AG08396 (cell line): ENCODE results near the gene ZNF804B.

Experiments
- DNase-seq: peaks from one replicate; pipeline ENCODE4 v3.0.0; 2012; ENCODE audit warnings: low spot score, mixed read lengths

ZNF804B gene

DNA sequence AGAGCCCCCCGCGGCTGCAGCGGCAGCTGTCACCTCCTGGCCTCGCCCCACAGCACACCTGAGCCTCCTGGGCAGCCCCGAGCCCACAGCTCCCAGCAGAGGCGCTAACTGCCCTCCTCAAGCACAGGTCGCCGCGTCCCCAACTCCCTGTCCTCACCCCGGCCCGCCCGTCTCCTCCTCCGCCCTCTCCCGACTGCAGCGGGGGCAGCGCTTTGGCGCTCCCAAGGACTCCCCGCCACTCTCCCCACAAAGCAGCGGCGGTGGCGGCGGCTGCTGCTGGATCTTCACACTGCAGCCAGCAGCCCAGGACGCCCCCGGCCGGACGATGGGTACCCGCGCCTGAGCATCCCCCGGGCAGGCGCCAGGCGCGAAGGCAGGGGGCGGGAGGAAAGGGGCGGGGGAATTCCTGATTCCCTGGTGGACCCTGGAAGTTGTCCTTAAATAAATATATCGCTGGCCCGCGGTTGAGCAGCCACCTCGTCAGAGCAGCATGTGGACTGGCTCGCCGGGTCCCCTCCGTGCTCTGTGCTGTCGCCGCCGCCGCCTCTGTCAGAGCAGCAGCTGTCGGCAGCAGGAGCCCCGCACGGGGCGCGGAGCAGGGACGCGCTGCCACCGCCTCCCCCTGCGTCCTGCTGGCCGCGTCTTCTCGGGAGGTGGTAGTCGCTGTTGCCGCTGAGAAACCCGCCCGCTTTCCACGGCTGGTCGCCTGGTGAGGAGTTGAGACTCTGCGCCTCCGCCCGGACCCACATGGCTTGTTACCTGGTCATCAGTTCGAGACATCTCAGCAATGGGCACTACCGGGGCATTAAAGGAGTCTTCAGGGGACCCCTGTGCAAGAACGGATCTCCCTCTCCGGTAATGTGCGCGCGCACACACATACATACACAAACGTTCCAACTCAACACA, at the start of gene ZNF804B:
ZNF804B (plus strand) TSS at position 471 of the 906 bp plus-strand sequence; CDS start at position 748, 277 bp downstream.
- peak; percentile 3 for DNase-seq

DNA sequence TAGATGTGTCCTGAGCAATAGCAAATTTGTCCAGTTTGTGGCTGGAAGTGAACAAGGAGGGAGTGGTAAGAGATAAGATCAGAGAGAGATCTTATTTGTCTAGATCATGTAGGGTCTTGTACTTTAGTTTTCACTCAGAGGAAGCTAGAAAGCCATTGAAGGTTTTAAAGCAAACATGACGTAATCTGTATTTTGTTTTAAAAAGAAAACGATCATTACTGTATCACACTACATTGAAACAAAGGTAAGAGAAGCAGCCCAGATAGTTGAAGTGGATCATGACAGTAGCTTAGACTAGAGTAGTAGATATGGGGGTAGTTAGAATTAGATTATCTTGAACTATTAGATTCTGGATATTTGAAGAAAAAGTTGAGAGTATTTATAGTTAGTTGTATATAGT, 23.6 kb upstream of the ZNF804B start:
- DNase-seq, result no peak

- DNase-seq, result no peak
Observed at GRCh38 chr7:88737632-88738031, 21.9 kb upstream of the ZNF804B start.

- no peak for DNase-seq
Observed at GRCh38 chr7:88746126-88746525, 13.4 kb upstream of the ZNF804B start.

GRCh38 chr7:88756802-88757201, 2.7 kb upstream of the ZNF804B start:
- DNase-seq, result no peak

- no peak for DNase-seq
Observed at GRCh38 chr7:88757371-88757770, 2.1 kb upstream of the ZNF804B start.

- peak; percentile 5 for DNase-seq
Observed at GRCh38 chr7:88758381-88759229, 895 bp upstream of the ZNF804B start.

DNA sequence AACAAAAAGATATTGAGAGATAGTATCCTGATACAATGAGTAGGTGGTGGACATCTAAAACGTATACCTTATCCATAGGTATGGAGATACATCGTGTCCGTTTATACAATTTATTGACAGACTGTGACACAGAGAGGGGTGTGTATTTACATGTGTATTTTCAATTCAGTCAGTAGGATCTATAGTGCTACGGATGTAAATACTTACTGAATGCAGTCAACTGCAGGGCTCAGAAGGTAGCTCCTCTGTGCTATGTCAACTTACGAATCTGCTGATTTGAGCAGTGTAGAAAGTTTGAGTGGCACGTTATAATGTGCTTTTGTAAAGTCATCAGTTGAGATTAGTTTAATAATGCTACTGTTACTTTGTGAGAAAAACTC, 626 bp downstream of the ZNF804B start:
- DNase-seq, result no peak

DNA sequence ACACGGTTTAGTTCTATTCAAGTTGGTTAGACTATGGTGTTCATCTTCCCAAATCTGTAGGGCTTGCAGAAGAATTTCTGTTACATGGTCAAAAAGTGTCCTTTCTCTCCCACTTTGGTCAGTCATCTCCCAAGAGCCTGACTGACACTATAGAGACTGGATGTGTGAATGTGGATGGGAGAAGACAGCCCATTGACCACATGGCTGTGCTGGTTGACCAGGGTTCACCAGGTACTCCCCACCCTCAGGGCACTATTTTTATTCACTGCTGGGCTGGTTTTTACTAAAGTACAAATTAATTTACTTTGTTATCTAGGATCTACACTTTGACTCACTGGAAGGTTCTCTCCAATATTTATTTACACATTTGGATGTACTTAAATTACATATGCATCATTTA, 2.3 kb downstream of the ZNF804B start:
- DNase-seq, result no peak

- DNase-seq, result no peak
Observed at GRCh38 chr7:88771417-88771816, 11.9 kb downstream of the ZNF804B start.

DNA sequence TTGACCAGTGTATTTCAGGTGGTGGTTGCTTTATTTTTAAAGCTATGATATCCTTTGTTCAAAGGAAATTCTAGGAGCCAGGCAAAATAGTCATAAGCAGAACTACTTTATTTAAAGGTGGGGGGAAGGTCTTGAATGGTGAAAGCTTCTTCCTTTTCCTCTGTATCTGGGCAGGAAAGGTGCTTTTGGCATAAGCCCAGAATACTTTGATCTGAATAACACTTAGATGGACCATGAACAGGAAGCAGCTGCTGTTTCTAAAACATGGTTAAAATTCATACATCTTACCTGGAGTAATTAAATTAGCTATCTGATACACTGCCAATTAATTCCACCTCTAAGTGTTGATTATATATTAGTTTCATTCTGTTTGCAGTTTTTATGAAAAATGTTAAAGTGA, 13.3 kb downstream of the ZNF804B start:
- no peak for DNase-seq

- no peak for DNase-seq
Observed at GRCh38 chr7:88775838-88776237, 16.3 kb downstream of the ZNF804B start.

GRCh38 chr7:88787777-88788176, 28.3 kb downstream of the ZNF804B start:
- no peak for DNase-seq

DNA sequence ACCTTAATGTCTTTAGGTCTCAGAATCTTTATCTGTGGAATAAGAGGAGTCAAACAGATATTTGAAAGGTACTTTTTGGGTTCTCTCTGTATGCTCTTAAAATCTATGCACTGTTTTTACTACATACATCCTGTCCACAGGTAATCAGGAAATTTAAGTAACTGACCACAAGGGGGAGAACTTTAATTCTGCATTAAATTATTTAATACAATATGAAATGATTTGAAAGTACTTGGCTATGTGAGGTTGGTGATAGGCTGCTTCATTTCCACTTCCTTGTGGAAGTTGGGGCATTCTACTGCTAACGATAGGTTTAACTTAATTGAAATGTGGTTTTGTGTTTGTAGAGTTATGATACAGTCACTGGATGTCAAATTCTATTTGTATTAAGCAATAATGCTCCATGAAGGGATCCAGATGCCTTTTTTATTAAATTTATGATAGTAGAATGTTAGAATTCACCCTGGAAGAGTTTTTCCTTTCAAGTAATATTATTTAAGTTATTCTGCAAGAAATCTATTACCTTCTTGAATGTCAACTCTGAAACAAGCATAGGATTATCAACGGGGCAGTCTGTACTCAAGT, 30.1 kb downstream of the ZNF804B start:
- peak; percentile 3 for DNase-seq

DNA sequence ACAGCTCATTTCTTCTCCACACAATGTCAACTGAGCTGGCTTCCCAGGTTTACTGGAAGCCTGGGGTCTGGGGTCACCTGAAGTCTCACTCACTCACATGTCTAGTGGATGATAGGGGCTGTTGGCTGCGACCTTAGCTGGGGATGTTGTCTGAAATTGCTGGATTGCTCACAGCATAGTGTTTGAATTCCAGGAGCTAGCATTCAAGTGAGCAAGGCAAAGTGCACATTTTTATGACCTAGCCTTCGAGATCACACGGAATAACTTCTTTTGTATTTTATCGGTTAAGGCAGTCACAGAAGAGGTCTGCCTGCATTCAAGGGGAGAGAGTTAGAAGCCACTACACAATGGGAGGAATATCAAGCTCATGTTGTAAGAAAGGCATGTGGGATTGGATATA, 32.4 kb downstream of the ZNF804B start:
- DNase-seq, result no peak

- no peak for DNase-seq
Observed at GRCh38 chr7:88792361-88792760, 32.9 kb downstream of the ZNF804B start.

DNA sequence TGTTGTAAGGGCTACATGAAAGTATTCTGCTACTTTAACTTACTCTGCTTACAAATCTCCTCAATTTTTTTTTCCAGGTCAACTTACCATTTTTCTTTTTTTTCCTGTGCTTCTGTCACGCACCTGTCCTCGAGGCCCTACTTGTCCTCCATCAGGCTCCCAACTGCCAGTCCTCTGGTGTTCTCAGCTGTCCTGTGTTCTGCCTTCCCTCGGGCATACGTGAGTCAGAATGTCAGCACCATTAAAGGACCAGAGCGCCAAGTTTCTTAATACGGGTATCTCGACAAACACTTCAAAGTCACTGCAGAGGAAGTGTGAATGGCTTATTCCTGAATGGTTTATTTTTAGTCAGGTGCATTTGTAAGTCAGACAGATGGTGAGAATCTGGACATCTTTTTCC, 36.1 kb downstream of the ZNF804B start, which contains the start of gene TEX47:
TEX47 (minus strand) TSS at position 185 of the 400 bp plus-strand sequence. CDS start 795 bp downstream, outside the sequence.
- no peak for DNase-seq

GRCh38 chr7:88801046-88801445, 41.5 kb downstream of the ZNF804B start:
- DNase-seq, result no peak

- no peak for DNase-seq
Observed at GRCh38 chr7:88806280-88807037, 47.0 kb downstream of the ZNF804B start.

DNA sequence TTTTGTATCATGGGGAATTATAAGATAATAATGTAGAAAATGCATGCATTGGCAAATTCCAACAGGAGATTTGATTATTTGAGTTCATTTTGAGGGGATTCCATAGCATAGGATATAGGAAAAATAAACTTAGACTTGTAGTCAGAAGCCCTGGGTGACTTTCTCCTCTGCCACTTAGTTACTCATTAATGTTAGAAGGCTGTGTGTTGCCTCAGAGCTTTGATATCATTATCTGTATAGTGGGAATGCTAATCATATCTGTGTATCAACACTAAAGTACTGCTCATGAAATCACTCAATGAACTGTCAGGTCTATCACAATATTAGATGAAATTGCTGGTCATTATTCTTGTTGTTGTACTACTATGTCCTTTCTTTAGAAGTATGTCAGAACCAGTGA, 59.1 kb downstream of the ZNF804B start:
- no peak for DNase-seq

DNA sequence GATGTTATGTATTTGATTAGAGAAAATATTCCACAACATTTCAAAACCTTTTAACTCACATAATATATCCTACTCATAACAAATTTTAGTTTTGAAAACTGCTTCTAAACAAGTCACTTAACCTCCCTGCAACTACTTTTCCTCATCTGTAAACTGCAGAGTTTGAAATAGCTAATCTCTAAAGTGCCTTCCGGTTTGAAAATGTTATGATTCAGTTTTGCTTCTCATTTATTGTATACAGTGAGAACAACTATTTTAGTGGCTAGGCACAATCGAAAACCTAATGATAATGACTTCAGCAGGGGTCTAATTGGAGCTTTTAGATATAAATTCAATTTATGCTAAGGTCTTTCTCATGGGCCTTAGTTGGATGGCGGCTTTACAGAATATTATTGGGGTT, 66.7 kb downstream of the ZNF804B start:
- DNase-seq, result no peak
